MCF 10A (cell line): ENCODE results near the gene IVD. TPM values are rescaled to one million over a fixed set of nuclear protein-coding genes. Genes with fewer than 3 reads are reported as not detected.

Experiments used
- BruUV-seq: library from RNA; stranded (reverse); fragments of 400-500 nt; replicated peaks from 2 replicates; lab custom pipeline; 2021; lab: Mats Ljungman, UMichigan
- CTCF ChIA-PET: fragments of 300-600 bp; sonication (Branson Sonifier 250); formaldehyde crosslinking; extraction: SDS; loops from one replicate; lab custom pipeline; 2021; ENCODE audit warnings: antibody characterized with exemption, inconsistent platforms; lab: Yijun Ruan, JAX
- POLR2A ChIA-PET: fragments of 300-600, 350-650 bp; sonication (Branson Sonifier 250); formaldehyde crosslinking; extraction: SDS; loops from one replicate; lab custom pipeline; 2020; ENCODE audit warnings: antibody characterized with exemption, inconsistent platforms; lab: Yijun Ruan, JAX
- DNase-seq: peaks from one replicate; pipeline ENCODE4 v3.0.0-alpha.2; 2018; ENCODE audit not compliant: unreplicated experiment
- H3K27ac Mint-ChIP-seq: one replicate; pipeline ENCODE4 v1.8.0; 2022; ENCODE audit warnings: mild to moderate bottlenecking, low read depth, mixed read lengths; ENCODE audit not compliant: unreplicated experiment
- H3K27me3 Mint-ChIP-seq: one replicate; pipeline ENCODE4 v1.8.0; 2022; ENCODE audit warnings: mixed read lengths; ENCODE audit not compliant: insufficient read depth, unreplicated experiment
- H3K36me3 Mint-ChIP-seq: one replicate; pipeline ENCODE4 v1.8.0; 2022; ENCODE audit warnings: mild to moderate bottlenecking, moderate library complexity, mixed read lengths; ENCODE audit not compliant: insufficient read depth, unreplicated experiment
- H3K4me1 Mint-ChIP-seq: one replicate; pipeline ENCODE4 v1.8.0; 2022; ENCODE audit warnings: mixed read lengths; ENCODE audit not compliant: insufficient read depth, unreplicated experiment
- H3K4me3 Mint-ChIP-seq: one replicate; pipeline ENCODE4 v1.8.0; 2022; ENCODE audit warnings: mild to moderate bottlenecking, moderate library complexity, mixed read lengths; ENCODE audit not compliant: unreplicated experiment
- H3K9me3 Mint-ChIP-seq: one replicate; pipeline ENCODE4 v1.8.0; 2022; ENCODE audit warnings: mixed read lengths; ENCODE audit not compliant: unreplicated experiment
- CTCF ChIP-seq: fragments of 200-600 bp; IDR thresholded peaks from one replicate; pipeline ENCODE4 v1.8.0; 2022; ENCODE audit warnings: antibody characterized with exemption, mild to moderate bottlenecking; ENCODE audit not compliant: unreplicated experiment
- intact Hi-C: fragments of 100-400 bp; cut with micrococcal nuclease; formaldehyde crosslinking; loops from 2 replicates; pipeline ENCODE4 v1.14.1; 2022
- total RNA-seq: library from RNA; stranded (reverse); gene quantifications from 2 replicates; pipeline ENCODE4 v1.2.3, GENCODE V29; 2022

IVD gene
- total RNA-seq, 1 experiment from 2014 or later, result 61.6 TPM

GRCh38 chr15:40357723-40358470 is 47.7 kb upstream of the IVD start, which contains the start of gene DISP2:
Gene DISP2 (plus strand): TSS chr15:40358219. CDS start chr15:40358322, 103 bp downstream.
- Mint-ChIP-seq H3K27ac (no peak within 1 kb of the TSS), H3K9me3 (no peaks in the 10 kb centered on the region), H3K36me3 (peaks cover 6% of the 10 kb centered on the region), H3K27me3 (no peaks in the 10 kb centered on the region), H3K4me1 (no peaks in the 10 kb centered on the region), H3K4me3 (peak within 1 kb of the TSS; percentile 73)
- no TSS peak for BruUV-seq
- intact Hi-C loops, result no loop called here
- ChIA-PET CTCF (interaction anchor here (0.5 to 6.8 kb wide), 8 partner anchors 10 to 118 kb away, joined by 3 to 38 read pairs (median 4); no protein-coding TSS in a partner anchor), POLR2A (interaction anchor here (1.2 kb wide), 1 partner anchor 16 kb away, joined by 3 read pairs; no protein-coding TSS in a partner anchor)
- DNase-seq, result peak; percentile 71
- no peak for TF ChIP-seq CTCF

GRCh38 chr15:40358471-40359353 is 46.9 kb upstream of the IVD start:
- Mint-ChIP-seq H3K9me3 (no peaks in the 10 kb centered on the region), H3K4me3 (peak overlapping the region; percentile 73), H3K4me1 (no peaks in the 10 kb centered on the region), H3K27ac (no peak overlapping the region), H3K36me3 (peaks cover 13% of the 10 kb centered on the region), H3K27me3 (no peaks in the 10 kb centered on the region)
- no TSS peak for BruUV-seq
- DNase-seq, result no peak
- POLR2A ChIA-PET, result interaction anchor here (1.2 kb wide), 1 partner anchor 16 kb away, joined by 3 read pairs; no protein-coding TSS in a partner anchor
- no peak for TF ChIP-seq CTCF
- intact Hi-C loops, result no loop called here
- CTCF ChIA-PET, result interaction anchor here (0.7 to 6.8 kb wide), 4 partner anchors 10 to 119 kb away, joined by 3 to 38 read pairs (median 9); no protein-coding TSS in a partner anchor

GRCh38 chr15:40360015-40360414 is 45.6 kb upstream of the IVD start:
- no peak for DNase-seq
- intact Hi-C loops, result no loop called here
- H3K4me3 Mint-ChIP-seq, result no peak overlapping the region
- H3K27ac Mint-ChIP-seq, result no peak overlapping the region
- no peaks in the 10 kb centered on the region for H3K4me1 Mint-ChIP-seq
- no peaks in the 10 kb centered on the region for H3K9me3 Mint-ChIP-seq
- ChIA-PET CTCF (interaction anchor here (0.5 to 6.8 kb wide), 5 partner anchors 8 to 86 kb away, joined by 3 to 38 read pairs (median 4); no protein-coding TSS in a partner anchor), POLR2A (interaction anchor here (0.5 to 1.5 kb wide), 4 partner anchors 11 to 42 kb away, joined by 4 read pairs; partner anchors contain the start of gene CCDC9B)
- TF ChIP-seq CTCF, result no peak
- no peaks in the 10 kb centered on the region for H3K27me3 Mint-ChIP-seq
- no TSS peak for BruUV-seq
- peaks cover 13% of the 10 kb centered on the region for H3K36me3 Mint-ChIP-seq
